ENCODE data around the gene HEPHL1.

- TF ChIP-seq CTCF (IDR thresholded peaks at IDR 0.05) (no peak), EZH2 (IDR thresholded peaks at IDR 0.05) (no peak)
Observed at GRCh38 chr11:94018721-94019120, 2.4 kb upstream of the HEPHL1 start.

Data from neural progenitor cell (in vitro differentiated cells).